GM10248 (cell line): ENCODE results near the gene TBX15.

ENCODE experiments used
- CTCF ChIA-PET: fragments of 300-600 bp; sonication (Branson Sonifier 250); formaldehyde crosslinking; extraction: SDS; loops from one replicate; lab custom pipeline; 2021; ENCODE audit warnings: antibody characterized with exemption; lab: Yijun Ruan, JAX
- POLR2A ChIA-PET: fragments of 350-650 bp; sonication (Branson Sonifier 250); formaldehyde crosslinking; extraction: SDS; loops from one replicate; lab custom pipeline; 2020; ENCODE audit warnings: antibody characterized with exemption; lab: Yijun Ruan, JAX
- DNase-seq: peaks from one replicate; pipeline ENCODE4 v3.0.0; 2012; ENCODE audit errors: extremely low spot score
- TF ChIP-seq, protein P1 (sequence below): IDR thresholded peaks from 2 replicates; pipeline ENCODE4 v1.5.1; 2012; ENCODE audit warnings: mild to moderate bottlenecking, low read depth; ENCODE audit errors: extremely low read depth, missing control alignments, control extremely low read depth

TBX15 gene

DNA sequence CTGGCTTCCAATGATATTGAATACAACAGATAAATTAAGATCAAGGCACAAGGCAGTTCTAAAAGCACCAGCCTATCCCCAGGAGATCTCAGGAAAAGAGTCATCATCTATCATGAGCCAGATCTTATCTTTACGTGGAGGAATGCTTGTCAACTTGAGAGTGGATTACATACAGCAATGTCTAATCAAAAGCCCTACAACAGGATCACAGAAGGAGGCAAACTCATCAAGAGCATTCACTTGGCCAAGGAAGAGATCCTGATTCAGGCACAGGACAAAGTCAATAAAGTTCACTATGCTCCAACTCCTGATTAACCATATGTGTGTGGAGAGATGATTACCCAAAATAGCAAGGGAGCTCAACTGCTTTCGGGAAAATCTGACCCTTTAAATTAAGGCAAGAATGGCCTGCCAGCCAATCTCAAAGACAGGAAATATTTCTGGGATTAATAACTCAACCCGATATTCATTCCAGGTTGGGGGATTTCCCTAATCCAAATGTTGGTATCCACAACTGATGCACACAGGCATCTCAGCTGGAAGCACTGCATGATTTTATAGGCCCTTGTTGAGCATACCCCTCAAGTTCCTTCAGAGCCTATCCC is 33.7 kb downstream of the TBX15 start:
- TF ChIP-seq, protein P1, sequence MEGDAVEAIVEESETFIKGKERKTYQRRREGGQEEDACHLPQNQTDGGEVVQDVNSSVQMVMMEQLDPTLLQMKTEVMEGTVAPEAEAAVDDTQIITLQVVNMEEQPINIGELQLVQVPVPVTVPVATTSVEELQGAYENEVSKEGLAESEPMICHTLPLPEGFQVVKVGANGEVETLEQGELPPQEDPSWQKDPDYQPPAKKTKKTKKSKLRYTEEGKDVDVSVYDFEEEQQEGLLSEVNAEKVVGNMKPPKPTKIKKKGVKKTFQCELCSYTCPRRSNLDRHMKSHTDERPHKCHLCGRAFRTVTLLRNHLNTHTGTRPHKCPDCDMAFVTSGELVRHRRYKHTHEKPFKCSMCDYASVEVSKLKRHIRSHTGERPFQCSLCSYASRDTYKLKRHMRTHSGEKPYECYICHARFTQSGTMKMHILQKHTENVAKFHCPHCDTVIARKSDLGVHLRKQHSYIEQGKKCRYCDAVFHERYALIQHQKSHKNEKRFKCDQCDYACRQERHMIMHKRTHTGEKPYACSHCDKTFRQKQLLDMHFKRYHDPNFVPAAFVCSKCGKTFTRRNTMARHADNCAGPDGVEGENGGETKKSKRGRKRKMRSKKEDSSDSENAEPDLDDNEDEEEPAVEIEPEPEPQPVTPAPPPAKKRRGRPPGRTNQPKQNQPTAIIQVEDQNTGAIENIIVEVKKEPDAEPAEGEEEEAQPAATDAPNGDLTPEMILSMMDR: no peak
- ChIA-PET POLR2A (no interaction called here), CTCF (interaction anchor here (1.2 kb wide), 1 partner anchor 55 kb away, joined by 3 read pairs; no protein-coding TSS in a partner anchor)
- no peak for DNase-seq

DNA sequence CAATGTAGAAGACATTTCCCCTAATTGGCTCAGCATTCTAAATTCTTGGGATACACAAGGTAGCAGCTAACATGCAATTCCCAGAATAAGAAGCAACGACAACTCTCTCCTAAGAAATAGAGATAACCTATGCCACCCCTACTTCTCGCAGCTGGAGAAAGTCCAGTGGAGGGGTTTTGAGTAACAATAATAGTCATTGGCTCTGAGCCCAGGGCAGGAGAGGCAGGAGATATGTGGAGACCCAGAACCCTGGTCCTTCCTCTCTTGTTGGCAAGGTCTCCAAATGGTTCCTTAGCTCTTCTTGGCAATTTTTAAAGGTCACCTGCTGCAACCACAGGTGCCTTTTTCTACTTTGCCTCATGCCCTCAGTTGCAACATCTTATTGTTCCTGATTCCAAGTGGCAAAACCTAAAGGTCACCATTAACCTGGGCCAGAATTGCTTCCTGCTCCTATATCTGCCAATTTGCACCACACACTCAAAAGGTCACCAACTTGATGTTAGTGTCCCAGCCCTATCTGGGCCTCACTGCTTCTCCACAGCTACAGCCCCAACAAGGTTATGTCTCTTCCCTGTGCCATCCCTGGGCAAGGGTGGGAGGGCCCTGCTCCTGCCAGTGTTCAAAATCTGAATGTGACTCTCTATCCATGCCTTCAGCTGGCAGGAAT is 36.7 kb downstream of the TBX15 start:
- ChIA-PET CTCF (interaction anchor here (0.8 to 1.5 kb wide), 3 partner anchors 15 to 44 kb away, joined by 3 to 4 read pairs (median 3); no protein-coding TSS in a partner anchor), POLR2A (no interaction called here)
- TF ChIP-seq, protein P1: no peak
- DNase-seq: no peak

DNA sequence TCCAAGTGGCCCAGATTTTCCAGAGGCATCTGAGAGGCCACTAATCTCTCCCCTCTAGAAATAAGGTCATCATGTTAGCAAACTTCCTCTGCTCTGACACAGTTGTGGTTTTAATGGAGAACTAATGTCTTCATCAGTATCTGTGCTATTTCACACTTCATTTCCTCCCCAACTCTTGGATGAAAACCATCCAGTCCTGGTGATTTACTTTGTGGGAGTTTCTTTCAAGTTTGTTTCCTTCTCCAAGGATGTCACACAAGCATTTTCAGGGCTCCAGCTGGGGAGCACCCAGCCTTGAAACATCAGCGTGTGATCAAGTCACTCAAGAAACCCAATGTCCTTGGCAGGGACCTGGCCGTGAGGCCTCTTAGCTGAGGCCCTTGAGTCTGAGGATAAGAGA is 38.8 kb downstream of the TBX15 start:
- ChIA-PET POLR2A (no interaction called here), CTCF (interaction anchor here (1.0 to 1.2 kb wide), 2 partner anchors 16 to 36 kb away, joined by 3 read pairs; no protein-coding TSS in a partner anchor)
- TF ChIP-seq, protein P1: no peak
- DNase-seq: no peak

DNA sequence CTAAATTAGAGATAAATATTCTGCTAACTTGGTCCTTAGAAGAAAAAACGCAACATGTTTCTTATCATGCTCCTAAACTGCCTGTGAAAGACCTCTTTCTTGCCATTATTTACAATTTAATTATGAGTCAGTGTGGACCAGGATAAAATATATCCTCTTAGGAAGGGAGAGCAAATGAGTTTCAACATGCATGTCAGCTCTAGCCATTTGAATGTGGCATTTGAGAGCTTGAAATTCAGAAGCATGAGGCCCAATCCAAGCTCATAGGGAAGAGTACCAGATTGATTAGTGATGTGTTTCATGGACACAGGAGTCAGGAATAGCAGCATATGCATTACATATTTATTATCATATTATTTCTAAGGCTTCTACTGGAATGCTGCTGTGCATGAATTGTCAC is 39.3 kb downstream of the TBX15 start:
- TF ChIP-seq, protein P1: no peak

DNA sequence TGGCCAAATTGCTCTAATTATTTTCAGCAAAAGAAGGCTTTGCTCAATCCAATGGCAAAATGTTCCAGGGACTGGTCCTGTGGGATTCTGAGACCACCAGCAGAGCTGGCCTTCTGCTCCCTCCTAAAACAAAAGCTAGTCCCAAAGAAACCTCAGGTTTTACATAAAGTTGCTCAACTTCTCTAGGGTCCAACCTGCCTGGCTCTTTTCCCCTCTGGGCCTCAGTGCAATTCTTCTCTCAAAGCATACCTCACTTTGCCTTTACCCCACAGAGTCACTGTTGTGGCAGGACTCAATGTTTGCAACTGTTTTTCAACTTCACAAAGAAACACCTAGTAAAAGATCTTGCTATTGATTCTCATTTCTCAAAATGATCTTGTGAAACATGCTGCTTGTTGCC is 39.8 kb downstream of the TBX15 start:
- TF ChIP-seq, protein P1: no peak
- ChIA-PET POLR2A (no interaction called here), CTCF (no interaction called here)
- DNase-seq: no peak

More for the DNA sequence above, 39.3 kb downstream of the TBX15 start:
- DNase-seq: no peak
- ChIA-PET POLR2A (no interaction called here), CTCF (interaction anchor here (1.0 to 1.2 kb wide), 2 partner anchors 16 to 36 kb away, joined by 3 read pairs; no protein-coding TSS in a partner anchor)

DNA sequence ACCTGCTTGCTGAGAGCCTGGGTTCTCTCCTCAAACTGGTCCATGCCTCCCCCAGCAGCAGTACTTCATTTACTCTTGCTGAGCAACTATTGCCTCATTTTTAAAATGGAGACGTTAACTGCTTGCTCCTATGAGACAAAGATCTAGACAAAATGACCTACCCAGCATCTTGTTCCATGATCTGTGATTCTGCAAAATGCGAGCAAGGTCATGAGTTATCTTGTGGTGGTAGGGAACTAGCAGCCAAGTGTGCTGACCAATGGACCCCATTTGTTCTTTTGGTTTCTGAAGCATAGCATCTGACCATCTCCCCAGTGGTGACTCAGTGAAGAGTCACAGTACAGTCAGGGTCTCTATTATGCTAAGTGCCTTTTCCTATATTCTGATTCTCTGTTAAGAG is 40.4 kb downstream of the TBX15 start:
- POLR2A ChIA-PET: no interaction called here
- TF ChIP-seq, protein P1: no peak
- DNase-seq: no peak
- CTCF ChIA-PET: no interaction called here
